HEK293T (cell line): Measurements from ENCODE around the gene PLCB1.

ENCODE experiments used
- ARNT ChIP-seq: fragments of 450-650 bp; IDR thresholded peaks from 2 replicates; pipeline ENCODE4 v1.6.1; 2017; ENCODE audit warnings: mild to moderate bottlenecking
- BHLHE40 ChIP-seq: fragments of 450-650 bp; IDR thresholded peaks from 2 replicates; pipeline ENCODE4 v1.6.1; 2016; ENCODE audit warnings: mild to moderate bottlenecking, moderate library complexity, borderline replicate concordance
- CTBP1 ChIP-seq: fragments of 450-650 bp; IDR thresholded peaks from 2 replicates; pipeline ENCODE4 v1.6.1; 2016; ENCODE audit warnings: borderline replicate concordance
- ELF4 ChIP-seq: fragments of 450-650 bp; IDR thresholded peaks from 2 replicates; pipeline ENCODE4 v1.6.1; 2017; ENCODE audit warnings: antibody characterized with exemption
- FOXK2 ChIP-seq: fragments of 450-650 bp; IDR thresholded peaks from 2 replicates; pipeline ENCODE4 v1.6.1; 2016; ENCODE audit warnings: mild to moderate bottlenecking
- FOXM1 ChIP-seq: fragments of 450-650 bp; IDR thresholded peaks from 2 replicates; pipeline ENCODE4 v1.6.1; 2017; ENCODE audit warnings: mild to moderate bottlenecking, borderline replicate concordance
- HDGF ChIP-seq: fragments of 450-650 bp; IDR thresholded peaks from 2 replicates; pipeline ENCODE4 v1.6.1; 2017; ENCODE audit warnings: antibody characterized with exemption, borderline replicate concordance
- SP1 ChIP-seq: fragments of 450-650 bp; IDR thresholded peaks from 2 replicates; pipeline ENCODE4 v1.6.1; 2017
- SUZ12 ChIP-seq: fragments of 450-650 bp; IDR thresholded peaks from 2 replicates; pipeline ENCODE4 v1.6.1; 2016; ENCODE audit warnings: mild to moderate bottlenecking
- ZNF384 ChIP-seq: fragments of 450-650 bp; IDR thresholded peaks from 2 replicates; pipeline ENCODE4 v1.6.1; 2016
- TF ChIP-seq, protein P1 (sequence below): fragments of 450-650 bp; IDR thresholded peaks from 2 replicates; pipeline ENCODE4 v1.6.1; 2016

DNA sequence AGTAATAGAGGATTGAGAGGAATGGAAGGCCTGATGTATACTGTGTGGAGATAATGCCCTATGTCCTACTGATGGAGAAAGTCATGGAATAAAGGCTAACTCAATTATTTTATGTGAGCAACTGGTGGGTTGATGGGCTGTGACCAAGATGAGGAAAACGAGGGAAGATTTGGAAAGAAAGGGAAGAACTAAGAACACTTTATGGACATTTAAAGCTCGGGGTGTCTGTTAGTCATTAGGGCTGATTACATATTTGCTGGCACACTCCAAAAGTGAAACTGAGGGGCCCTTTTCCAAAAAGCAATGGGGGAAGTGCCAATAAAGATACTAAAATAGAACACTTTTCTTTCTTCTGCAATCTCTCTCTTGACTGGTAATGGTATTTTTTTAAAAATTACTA lies 439.5 kb downstream of the PLCB1 start:
- TF ChIP-seq SP1 (no peak), FOXM1 (no peak), BHLHE40 (no peak), ZNF384 (no peak), ARNT (no peak), CTBP1 (no peak), HDGF (no peak), SUZ12 (no peak), ELF4 (no peak), FOXK2 (no peak)
- TF ChIP-seq, protein P1, sequence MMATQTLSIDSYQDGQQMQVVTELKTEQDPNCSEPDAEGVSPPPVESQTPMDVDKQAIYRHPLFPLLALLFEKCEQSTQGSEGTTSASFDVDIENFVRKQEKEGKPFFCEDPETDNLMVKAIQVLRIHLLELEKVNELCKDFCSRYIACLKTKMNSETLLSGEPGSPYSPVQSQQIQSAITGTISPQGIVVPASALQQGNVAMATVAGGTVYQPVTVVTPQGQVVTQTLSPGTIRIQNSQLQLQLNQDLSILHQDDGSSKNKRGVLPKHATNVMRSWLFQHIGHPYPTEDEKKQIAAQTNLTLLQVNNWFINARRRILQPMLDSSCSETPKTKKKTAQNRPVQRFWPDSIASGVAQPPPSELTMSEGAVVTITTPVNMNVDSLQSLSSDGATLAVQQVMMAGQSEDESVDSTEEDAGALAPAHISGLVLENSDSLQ: no peak
